NCI-H146 (cell line): ENCODE measurements around the gene ITPKA.

Experiments
- DNase-seq: peaks from one replicate; lab custom pipeline; 2025; lab: John Stamatoyannopoulos, UW

ITPKA gene

GRCh38 chr15:41511331-41511898 lies 17.7 kb downstream of the ITPKA start:
- peak; percentile 61 for DNase-seq

DNA sequence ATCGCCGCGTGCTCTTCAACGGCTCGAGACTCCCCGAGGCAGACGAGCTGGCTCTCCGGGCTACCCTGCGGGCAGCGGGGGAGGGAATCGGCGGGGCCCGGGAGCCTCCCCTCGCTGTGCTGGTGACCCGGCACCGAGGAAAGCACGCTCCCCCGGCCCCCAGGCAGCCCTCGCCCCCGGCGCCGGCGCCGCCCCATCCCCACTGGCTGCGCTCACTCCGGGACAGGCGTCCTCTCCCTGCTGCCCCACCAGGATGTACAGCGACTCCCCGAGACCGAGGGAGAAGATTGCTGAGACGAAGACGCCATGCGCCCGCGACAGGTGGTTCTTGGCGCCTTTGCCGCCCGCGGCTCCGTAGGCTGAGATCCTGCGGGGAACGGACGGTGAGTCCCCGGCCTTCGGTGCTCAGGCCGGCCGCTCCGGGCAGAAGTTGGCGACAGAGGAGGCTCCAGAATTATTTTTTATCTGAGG lies 18.3 kb downstream of the ITPKA start:
- DNase-seq: peak; percentile 50

DNA sequence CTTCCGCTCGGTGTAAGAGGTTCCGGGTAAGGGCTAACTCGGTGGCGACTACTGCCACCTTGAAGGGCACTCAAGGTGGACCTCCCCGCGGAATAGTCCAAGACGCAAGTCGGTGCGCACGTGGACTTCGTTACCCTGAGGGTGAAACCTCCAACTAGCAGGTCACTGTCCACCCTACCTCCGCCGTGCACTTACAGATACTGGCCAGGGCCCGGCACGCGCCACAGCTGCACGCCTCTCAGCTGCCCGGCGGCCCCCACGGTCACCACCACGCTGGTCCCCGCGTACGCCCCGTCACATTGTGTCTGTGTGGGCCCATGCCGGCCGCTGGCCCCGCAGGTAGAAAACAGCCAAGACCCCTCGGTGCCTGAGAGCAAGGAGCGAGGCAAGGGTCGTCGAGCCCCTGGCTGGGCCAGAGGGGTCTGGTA lies 18.9 kb downstream of the ITPKA start:
- peak; percentile 7 for DNase-seq

DNA sequence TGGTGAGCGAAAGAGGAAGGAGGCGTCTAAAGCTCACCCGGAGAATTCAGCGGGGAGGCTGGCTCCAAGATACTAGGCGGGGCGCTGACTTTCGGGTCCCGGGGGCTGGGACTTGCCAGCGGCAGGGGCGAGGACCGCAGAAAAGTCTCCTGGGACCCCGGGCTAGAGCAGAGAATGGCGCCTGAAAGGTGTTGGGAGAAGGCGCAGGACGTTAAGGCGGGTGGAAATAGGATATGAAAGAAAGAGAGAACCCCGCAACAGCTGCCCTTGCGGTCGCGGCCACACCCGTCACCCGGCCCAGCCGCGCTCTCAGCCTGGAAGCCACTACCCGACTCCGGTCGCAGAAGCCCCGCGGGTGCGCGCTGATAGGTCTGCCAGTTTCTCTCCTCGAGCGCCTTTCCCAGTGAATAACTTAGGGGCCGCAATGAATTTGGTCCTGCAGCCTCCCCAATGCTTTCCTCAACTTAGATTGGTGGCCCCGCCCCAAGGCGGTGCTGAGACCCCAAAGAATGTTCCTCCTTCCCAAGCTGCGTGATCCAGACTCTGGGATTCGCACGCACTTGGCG lies 19.3 kb downstream of the ITPKA start:
- peak; percentile 10 for DNase-seq

DNA sequence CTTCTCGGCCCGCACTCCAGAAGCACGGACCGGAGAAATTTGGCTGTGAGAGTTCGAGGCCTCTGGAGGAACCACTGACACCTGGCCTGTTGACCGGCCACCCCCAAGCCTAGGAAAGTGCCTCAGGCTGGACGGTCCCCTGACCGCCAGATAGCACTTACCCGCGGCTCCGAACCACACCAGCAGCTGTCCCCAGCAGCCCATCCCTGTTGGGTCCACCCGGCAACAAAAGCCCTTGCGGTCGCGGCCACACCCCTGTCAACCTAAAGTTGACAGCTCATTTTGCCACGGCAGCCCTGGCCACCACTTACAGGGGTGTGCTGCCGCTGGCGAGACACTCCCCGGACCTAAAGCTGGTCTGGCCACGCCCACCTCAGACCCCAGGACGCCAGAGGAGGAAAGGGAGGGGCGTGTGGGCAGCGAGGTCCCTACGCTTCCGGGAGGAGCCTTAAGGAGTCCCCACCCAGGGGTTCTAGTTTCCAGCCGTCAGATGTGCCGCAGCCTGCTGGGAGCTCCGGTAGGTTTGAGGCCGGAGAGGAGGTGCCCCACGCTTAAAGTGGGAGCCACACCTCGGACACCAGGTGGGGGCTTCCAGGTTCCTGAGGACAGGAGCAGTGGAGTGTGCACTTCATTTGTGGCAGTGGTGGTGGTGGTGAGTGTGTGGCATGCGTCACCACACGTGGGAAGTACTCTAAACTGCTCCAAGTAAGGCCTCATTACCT lies 20.0 kb downstream of the ITPKA start, which contains the start of gene LTK:
TSS of gene LTK (minus strand) at position 322 of the 722 bp plus-strand sequence. CDS start at position 204, 118 bp downstream.
- peak; percentile 31 for DNase-seq

DNA sequence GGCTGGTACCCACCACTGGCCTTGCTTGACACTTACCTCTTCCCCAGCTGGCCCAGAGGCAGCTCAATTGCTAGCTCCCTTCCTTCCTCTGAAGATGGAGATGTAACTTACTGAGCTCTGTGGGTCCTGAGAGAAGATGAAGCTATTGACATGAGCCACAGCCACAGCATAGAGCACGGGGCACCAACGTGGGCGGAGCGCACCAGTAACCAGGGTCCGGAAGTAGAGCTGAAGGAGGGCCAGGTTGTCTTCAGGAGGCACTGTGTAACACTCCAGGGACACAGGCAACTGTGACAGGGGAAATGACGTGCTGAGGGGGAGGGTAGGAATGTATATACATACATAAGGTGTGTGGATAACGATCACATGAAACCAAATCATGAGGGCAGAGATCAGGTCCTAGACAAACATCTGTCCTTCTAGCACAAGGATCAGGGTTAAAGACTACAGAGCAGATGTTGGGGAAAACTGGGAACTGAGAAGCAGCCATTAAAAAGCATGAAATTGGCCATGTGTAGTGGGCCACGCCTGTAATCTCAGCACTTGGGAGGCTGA lies 24.3 kb downstream of the ITPKA start:
- DNase-seq: no peak

DNA sequence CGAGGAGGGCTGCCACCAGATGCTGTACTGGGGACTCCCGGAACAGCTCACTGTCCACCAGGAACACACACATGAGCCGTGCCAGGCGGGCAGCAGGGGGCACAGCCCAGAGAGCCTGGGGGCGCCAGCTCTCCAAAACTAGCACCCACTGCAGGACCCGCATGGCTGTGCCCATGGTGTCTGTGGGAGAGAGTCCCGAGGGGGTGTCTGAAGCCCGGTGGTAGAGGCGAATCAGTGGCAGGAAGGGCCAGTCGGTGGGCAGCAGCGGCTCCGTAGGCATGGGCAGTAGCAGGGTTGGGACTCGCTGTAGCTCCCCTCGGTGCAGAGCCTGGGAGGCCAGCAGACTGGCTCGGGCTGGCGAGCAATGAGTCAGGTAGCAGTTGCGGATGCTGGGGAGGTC lies 27.0 kb downstream of the ITPKA start:
- DNase-seq: no peak

GRCh38 chr15:41521614-41522013 lies 27.9 kb downstream of the ITPKA start:
- DNase-seq: no peak

- no peak for DNase-seq
These were observed 29.4 kb downstream of the ITPKA start for GRCh38 chr15:41523097-41523496.

- no peak for DNase-seq
These were observed 36.8 kb downstream of the ITPKA start for GRCh38 chr15:41530363-41530956.

DNA sequence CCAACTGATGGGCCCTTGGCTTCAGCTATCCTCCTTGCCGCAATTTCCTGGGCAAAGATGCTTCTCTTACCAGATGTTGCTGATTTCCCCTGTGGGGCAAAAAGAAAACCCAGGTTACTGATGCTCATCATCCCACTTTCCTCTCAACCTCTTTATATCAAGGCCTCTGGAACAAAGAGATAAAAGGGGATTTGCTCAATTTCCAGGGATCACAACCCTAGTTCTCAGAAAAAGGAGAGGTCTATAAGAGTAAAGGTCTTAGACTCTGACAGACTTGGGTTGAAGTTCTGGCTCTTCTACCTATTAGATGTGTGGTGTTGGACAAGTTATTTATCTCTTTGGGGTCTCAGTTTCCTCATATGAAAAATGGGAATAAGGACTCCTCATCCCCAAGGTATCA lies 41.9 kb downstream of the ITPKA start:
- DNase-seq: no peak

GRCh38 chr15:41536866-41537265 lies 43.2 kb downstream of the ITPKA start:
- no peak for DNase-seq

GRCh38 chr15:41543521-41543870 lies 49.8 kb downstream of the ITPKA start:
- no peak for DNase-seq

DNA sequence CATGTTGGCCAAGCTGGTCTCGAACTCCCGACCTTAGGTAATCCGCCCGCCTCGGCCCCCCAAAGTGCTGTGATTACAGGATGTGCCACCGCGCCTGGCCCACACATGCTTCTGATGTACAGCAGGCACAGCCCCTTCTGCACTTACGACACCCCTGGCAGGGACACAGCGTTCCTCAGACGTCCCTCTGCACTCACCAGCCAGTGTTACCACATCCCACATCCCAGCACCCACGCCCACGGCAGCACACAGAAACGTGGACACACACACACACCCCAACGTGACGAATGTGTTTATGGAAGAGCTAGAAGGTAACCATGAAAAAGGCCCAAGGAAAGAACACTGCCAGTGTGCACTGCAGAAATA lies 51.0 kb downstream of the ITPKA start:
- DNase-seq: peak; percentile 9

GRCh38 chr15:41545218-41545617 lies 51.5 kb downstream of the ITPKA start:
- DNase-seq: no peak

- DNase-seq: no peak
These were observed 53.4 kb downstream of the ITPKA start for GRCh38 chr15:41546851-41547786.

DNA sequence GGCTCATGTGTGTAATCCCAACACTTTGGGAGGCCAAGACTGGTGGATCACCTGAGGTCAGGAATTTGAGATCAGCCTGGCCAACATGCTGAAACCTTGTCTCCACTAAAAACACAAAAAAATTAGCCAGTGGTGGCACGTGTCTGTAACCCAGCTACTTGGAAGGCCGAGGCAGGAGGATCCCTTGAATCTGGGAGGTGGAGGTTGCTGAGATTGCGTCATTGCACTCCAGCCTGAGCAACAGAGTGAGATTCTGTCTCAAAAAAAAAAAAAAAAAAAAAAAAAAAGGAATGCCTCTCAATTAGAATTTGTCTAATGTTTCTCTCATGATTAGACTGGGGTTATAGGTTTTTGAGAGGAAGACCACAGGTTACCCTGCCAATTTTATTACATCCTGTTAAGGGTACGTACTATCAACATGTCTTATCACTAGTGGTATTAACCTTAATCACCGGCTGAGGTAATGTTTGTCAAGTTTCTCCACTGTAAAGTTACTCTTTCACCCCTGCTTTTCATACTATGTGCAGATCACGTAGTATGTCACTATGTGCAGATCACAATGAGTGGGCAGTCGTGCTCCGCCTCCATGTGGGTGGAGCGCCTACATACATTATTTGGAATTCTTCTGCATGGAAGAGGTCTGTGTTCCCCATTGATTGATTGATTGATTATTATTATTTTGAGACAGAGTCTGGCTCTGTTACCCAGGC lies 56.5 kb downstream of the ITPKA start:
- DNase-seq: no peak
